Colonic mucosa (tissue), 4 donors: ENCODE data around the gene HSDL1. TPM values are rescaled to one million over a fixed set of nuclear protein-coding genes. Genes with fewer than 3 reads are reported as not detected.
A peak's percentile ranks its signal among the peaks of the same experiment; 100 is the strongest.
"Not testable (repeated sequence)": the region's sequence is repeated elsewhere in the genome, so short reads cannot be mapped to it uniquely, and the experiment has no call there.

Source experiments
- DNase-seq: peaks from one replicate; pipeline ENCODE4 v3.0.0-alpha.2; 2020
- H3K27ac ChIP-seq: fragments of 200-600 bp; one replicate; pipeline ENCODE4 v1.8.0; 2021
- H3K27me3 ChIP-seq: fragments of 200-600 bp; one replicate; pipeline ENCODE4 v1.8.0; 2021
- H3K36me3 ChIP-seq: fragments of 200-600 bp; one replicate; pipeline ENCODE4 v1.8.0; 2021
- H3K4me1 ChIP-seq: fragments of 200-600 bp; one replicate; pipeline ENCODE4 v1.8.0; 2021; ENCODE audit warnings: mild to moderate bottlenecking
- H3K4me3 ChIP-seq: fragments of 200-600 bp; one replicate; pipeline ENCODE4 v1.8.0; 2021
- H3K9ac ChIP-seq, 2 donors: one replicate each; pipeline ENCODE4 v1.7.0; 2013; ENCODE audit warnings: control low read depth in 2 of 2, low read depth in 2 of 2, low read length in 2 of 2
- H3K9me3 ChIP-seq: fragments of 200-600 bp; one replicate; pipeline ENCODE4 v1.8.0; 2021
- intact Hi-C: fragments of 100-400 bp; cut with DNase I; formaldehyde crosslinking; loops from one replicate; pipeline ENCODE4 v1.14.1; 2022
- total RNA-seq, 2 donors: library from RNA; stranded (reverse); fragmentation: NEBNext Ultra II Directional in 1 of 2; extraction: Animal tissue kit (Norgen Biotek cat#: 25700) in 1 of 2; gene quantifications; one replicate each; pipeline ENCODE4 v1.2.1, GENCODE V29; 2021
- TF ChIP-seq, protein P1 (sequence below): fragments of 200-600 bp; IDR thresholded peaks from one replicate; pipeline ENCODE4 v1.8.0; 2022; ENCODE audit warnings: antibody characterized with exemption, mild to moderate bottlenecking
- donor health status: healthy.
- donor health status: DM: no; HTN: no; CAD: no.
- donor health status: DM: no; HTN: no; CAD: no.

The HSDL1 gene
- total RNA-seq, 2 donors from 2014 or later: 10.7 to 12.9 TPM

DNA sequence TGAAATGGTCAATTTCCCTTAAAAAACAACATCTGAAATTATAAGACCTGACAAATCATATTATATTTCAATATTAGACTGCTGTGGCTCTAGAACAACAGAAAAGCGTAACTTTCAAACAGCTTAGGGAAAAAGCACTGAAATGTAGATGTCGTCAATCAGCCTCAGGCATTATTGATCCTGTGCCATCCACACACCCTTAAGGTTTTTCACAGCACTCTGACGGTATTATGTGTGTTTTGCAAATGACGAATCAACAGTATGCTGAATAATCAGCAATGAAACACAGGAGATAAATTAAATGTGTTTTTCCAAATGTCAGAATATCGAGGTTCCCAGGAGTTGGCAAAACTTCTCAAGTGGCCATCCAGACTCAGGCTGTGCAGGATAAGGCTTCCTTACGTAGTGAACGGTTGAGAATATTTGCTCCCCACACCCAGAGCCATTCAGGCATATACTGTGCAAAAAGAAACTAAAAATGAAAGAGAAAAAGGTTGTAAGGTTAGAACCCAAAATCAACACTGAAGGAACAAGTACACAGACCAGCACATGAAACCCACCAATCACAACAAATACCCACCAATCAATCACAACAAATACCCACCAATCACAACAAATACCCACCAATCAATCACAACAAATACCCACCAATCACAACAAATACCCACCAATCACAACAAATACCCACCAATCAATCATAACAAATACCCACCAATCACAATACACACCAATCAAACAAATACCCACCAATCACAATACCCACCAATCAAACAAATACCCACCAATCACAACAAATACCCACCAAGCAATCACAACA, 20.5 kb downstream of the HSDL1 start:
- H3K4me1 ChIP-seq: no peaks in the 10 kb centered on the region
- no peak overlapping the region for H3K4me3 ChIP-seq
- H3K27ac ChIP-seq: no peak overlapping the region
- no peaks in the 10 kb centered on the region for H3K27me3 ChIP-seq
- TF ChIP-seq, protein P1, sequence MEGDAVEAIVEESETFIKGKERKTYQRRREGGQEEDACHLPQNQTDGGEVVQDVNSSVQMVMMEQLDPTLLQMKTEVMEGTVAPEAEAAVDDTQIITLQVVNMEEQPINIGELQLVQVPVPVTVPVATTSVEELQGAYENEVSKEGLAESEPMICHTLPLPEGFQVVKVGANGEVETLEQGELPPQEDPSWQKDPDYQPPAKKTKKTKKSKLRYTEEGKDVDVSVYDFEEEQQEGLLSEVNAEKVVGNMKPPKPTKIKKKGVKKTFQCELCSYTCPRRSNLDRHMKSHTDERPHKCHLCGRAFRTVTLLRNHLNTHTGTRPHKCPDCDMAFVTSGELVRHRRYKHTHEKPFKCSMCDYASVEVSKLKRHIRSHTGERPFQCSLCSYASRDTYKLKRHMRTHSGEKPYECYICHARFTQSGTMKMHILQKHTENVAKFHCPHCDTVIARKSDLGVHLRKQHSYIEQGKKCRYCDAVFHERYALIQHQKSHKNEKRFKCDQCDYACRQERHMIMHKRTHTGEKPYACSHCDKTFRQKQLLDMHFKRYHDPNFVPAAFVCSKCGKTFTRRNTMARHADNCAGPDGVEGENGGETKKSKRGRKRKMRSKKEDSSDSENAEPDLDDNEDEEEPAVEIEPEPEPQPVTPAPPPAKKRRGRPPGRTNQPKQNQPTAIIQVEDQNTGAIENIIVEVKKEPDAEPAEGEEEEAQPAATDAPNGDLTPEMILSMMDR: no peak
- no peak for DNase-seq
- H3K9ac ChIP-seq: no peak overlapping the region
- intact Hi-C loops: no loop called here
- no peaks in the 10 kb centered on the region for H3K9me3 ChIP-seq
- no peaks in the 10 kb centered on the region for H3K36me3 ChIP-seq

DNA sequence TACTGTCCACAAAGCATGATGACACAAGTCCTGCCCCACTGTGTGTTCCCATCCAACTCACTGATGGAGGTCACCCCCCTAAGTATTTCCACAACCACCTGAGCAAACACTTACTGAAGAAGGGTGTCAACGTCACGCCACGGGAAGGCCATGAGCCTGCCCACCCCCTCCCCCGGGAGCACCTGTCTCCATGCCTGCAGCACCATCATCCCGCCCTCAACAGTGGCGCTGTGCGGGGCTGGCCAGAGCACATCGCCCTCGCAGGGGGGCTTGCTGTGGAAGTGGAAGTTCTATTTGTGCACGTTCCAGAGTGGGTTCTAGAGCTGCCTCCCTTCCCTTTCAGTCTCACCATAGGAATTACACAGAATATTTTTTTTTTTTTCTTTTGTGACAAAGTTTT, 24.0 kb downstream of the HSDL1 start:
- Histone ChIP-seq H3K9me3 (no peaks in the 10 kb centered on the region), H3K36me3 (no peaks in the 10 kb centered on the region), H3K4me3 (no peak overlapping the region), H3K27me3 (no peaks in the 10 kb centered on the region), H3K9ac (no peak overlapping the region), H3K27ac (no peak overlapping the region), H3K4me1 (no peaks in the 10 kb centered on the region)
- no peak for DNase-seq
- intact Hi-C loops: no loop called here
- TF ChIP-seq, protein P1: no peak

DNA sequence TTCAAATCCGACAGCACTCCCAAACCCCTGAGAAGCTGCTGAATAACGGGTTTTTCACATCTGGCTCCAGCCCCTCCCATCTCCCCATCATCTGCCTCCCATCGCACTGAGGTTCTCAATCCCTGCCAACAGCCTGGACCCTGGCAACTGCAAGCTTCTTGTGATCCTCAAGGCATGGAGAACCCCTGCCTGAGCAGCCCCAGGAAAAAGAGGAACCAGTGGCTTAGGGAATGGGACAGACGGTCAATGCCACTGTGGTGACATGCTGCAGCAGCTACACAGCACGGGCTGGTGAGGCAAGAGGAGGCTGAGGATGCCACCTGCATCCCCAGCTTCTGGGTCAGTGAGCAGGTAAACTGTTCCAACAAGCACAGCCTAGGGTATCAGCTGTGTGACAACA, 25.0 kb downstream of the HSDL1 start:
- Histone ChIP-seq H3K9ac (no peak overlapping the region), H3K9me3 (no peaks in the 10 kb centered on the region), H3K27ac (no peak overlapping the region), H3K4me3 (no peak overlapping the region), H3K4me1 (no peaks in the 10 kb centered on the region), H3K27me3 (no peaks in the 10 kb centered on the region), H3K36me3 (no peaks in the 10 kb centered on the region)
- TF ChIP-seq, protein P1: no peak
- no peak for DNase-seq
- intact Hi-C loops: no loop called here

DNA sequence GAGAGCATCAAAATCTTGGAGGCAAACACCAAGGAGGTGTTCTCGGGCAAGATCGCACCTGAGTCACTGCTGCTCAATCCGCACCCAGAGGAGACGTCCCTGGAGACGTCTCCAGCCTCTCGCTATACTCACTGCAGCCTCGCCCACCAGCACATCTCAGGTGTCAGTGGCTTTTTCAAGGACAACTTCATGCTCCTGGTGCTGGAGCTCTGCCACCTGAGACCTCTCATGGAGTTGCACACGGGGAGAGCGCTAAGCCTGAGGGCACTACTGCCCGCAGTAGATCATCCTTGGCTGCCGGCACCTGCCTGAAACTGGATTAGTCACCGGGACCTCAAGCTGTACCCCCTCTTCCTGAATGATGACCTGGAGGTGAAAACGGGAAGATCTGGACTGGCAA, 25.6 kb downstream of the HSDL1 start:
- no peak overlapping the region for H3K27ac ChIP-seq
- H3K9me3 ChIP-seq: no peaks in the 10 kb centered on the region
- no peak for DNase-seq
- intact Hi-C loops: no loop called here
- no peaks in the 10 kb centered on the region for H3K27me3 ChIP-seq
- H3K36me3 ChIP-seq: no peaks in the 10 kb centered on the region
- no peak overlapping the region for H3K9ac ChIP-seq
- H3K4me3 ChIP-seq: no peak overlapping the region
- no peaks in the 10 kb centered on the region for H3K4me1 ChIP-seq
- TF ChIP-seq, protein P1: no peak

- H3K4me1 ChIP-seq, DNase-seq, H3K27ac ChIP-seq, H3K27me3 ChIP-seq, H3K36me3 ChIP-seq, H3K9ac ChIP-seq, H3K9me3 ChIP-seq, intact Hi-C loops, H3K4me3 ChIP-seq: not testable (repeated sequence)
These were observed 26.7 kb downstream of the HSDL1 start for GRCh38 chr16:84118315-84118714.

DNA sequence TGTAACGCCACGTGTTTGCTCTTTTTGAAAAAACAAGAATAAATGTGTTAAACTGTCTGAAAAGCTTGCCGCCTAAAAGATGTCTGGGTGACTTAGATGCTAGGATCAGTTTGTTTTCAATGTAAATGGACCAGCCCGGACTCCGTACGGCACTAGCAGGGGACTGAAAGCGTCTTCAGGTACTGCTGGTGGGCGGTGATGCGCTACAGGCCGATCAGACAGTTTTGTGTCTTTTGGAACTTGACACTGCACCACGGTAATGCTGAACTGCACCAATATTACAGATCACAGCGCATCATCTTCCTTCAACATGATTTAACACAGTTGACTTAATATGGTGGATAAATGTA, 27.5 kb downstream of the HSDL1 start:
- Histone ChIP-seq H3K9ac (peak overlapping the region; percentile 87 to 96), H3K4me1 (no peaks in the 10 kb centered on the region), H3K27ac (peak overlapping the region; percentile 94), H3K9me3 (no peaks in the 10 kb centered on the region), H3K4me3 (peak overlapping the region; percentile 89), H3K27me3 (no peaks in the 10 kb centered on the region), H3K36me3 (no peaks in the 10 kb centered on the region)
- DNase-seq: no peak
- TF ChIP-seq, protein P1: no peak
- intact Hi-C loops: no loop called here
